ENCODE results near the gene ZNF197.
"Not testable (repeated sequence)": the region's sequence is repeated elsewhere in the genome, so short reads cannot be mapped to it uniquely, and the experiment has no call there.

ZNF197 gene

DNA sequence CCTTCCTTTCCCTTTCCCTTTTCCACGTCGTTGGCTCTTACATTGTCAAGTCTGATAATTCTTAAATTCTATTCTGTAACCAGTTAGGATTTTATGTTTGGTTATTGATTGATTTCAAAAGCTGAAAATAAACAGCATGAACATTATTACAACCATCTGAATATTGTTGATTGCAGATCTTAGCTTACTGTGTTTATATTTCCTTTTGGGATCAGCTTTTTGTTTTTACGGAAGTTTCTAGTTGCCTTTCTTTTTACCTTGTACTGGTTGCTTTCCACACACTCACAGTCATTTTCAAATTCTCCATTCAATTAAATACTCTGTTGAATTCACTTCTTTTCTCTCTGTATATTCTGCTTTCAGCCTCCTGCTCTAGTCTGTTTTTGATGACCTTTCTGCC lies 40.3 kb downstream of the ZNF197 start:
- no peak for DNase-seq (ENCODE audit: low read depth)

GRCh38 chr3:44666346-44666745 lies 41.5 kb downstream of the ZNF197 start:
- no peak for DNase-seq (ENCODE audit: low read depth)

GRCh38 chr3:44669760-44670159 lies 44.9 kb downstream of the ZNF197 start:
- DNase-seq (ENCODE audit: low read depth), result no peak

GRCh38 chr3:44673466-44673865 lies 48.6 kb downstream of the ZNF197 start:
- not testable (repeated sequence) for DNase-seq (ENCODE audit: low read depth)

DNA sequence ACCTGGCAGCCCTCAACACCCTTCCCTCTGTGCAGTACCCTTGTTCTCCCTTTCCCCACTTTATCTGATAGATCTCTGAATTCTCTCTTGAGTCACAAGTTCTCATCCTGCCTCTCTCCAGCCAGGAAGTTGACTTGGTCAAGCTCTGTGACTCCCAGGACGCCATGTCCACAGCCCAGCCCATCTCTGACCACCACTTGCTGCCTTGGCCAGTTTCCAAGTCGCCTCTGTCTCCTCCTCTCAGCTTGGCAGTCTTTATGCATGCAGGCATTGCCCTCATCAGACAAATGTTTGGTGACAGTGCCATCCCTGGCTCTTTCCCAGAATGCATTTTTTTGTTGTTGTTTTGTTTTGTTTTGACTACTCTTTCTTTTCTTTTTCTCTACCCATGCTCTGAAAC lies 49.4 kb downstream of the ZNF197 start:
- DNase-seq (ENCODE audit: low read depth), result no peak

DNA sequence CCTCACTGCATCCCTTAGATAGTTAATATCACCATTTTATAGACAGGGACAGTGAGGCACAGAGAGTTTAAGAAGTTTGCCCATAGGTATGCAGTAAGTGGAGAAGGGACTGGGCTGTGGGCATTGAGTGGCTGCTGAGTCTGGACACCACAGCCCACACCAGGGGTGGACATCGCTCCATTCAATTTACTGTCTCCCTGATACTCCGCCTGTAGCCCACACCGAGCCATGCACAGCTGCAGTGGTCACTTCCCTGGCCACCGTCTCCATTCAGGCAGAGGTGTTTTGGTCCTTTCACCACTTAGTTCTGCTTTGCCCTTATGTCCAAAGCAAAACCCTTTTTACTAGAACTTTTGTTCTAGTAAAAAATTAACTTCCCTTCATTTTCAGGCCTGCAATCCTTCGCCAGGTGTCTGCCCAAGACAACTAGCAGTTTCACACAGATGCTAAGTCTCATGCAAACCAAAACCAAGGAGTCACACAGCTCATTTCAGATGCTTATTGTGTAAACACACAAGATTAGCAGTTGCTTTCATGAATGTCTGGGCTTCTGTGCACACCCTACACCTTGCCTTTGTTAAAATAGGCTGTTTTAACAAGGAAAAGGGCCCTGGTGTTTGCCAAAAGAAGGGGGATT lies 53.8 kb downstream of the ZNF197 start:
- no peak for DNase-seq (ENCODE audit: low read depth)

DNA sequence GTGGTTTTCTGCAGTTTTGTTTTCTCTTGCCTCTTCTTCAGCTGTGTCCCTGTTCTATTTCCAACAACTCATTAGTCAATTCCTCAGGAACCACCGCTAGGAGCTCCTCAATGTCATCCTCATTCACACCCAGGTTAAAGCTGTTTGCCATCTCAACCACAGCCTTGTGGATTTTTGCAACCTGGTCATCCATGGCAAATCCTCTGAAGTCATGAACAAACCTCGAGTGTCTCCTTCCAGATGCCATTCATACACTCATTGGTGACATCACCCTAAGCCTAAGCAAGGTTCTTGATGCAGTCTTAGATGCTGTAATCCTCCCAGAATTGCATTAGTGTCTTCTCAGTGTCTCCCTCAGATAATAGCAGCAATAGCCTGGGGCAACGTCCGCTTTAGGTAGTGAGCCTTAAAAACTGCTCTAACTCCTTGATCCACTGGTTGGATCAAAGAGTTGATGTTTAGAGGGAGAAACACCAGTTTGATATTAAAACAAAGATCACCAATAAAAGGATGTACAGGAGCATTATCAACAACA lies 56.2 kb downstream of the ZNF197 start:
- DNase-seq (ENCODE audit: low read depth), result no peak

GRCh38 chr3:44682182-44682896 lies 57.5 kb downstream of the ZNF197 start:
- peak; percentile 52 for DNase-seq (ENCODE audit: low read depth)

DNA sequence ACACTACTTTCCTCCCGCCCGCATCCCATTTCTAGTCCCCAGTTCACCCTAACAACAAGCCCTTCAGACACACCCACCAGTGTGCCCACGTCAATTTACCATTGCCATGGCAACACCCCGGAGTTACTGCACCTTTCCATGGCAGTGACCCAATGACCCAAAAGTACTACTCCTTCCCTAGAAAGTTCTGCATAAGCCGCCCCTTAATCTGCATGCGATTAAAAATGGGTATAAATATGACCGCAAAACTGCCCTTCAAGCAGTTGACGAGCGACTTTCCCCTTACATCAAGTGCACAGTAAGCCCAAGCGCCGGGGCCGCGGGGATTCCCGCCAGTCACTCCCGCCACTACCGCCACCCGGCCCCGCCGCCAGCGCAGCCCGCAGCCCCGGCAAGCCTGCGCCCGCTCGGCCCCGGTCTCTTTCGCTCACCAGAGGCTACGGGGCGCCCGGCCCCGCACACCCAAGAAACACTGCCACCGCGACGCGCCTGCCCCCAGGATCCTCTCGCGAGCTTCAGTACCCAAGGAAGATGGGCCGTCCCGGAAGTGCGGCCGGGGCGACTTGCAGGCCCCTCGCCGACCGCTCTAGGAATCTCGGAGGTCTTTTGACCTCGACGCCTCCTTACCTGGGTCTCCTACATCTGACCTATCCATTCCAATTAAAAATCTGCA lies 60.4 kb downstream of the ZNF197 start:
- DNase-seq (ENCODE audit: low read depth), result no peak

DNA sequence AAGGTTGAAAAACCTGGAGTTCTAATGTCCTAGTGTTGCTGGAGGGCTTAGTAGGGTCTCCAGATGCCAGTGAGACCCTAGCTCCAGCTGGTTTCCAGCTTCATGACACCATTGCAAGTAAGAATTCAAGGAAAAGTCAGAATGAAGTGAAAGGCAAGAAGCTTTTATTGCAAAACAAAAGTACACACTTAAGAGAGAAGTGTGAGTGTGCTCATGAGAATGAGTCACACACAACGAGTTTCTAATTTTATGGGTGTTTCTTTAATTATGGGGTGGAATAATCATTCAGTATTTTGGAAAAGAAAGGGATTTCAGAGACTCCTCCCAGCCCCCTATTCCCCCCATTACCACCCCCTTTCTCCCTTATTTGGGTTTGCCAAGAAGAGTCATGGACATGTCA lies 63.1 kb downstream of the ZNF197 start:
- no peak for DNase-seq (ENCODE audit: low read depth)
